Activated T-helper 9 cell treated with anti-CD3 and anti-CD28 coated beads, Interleukin-2, amount 50 U/mL, for 16 hours (primary cell): ENCODE data around the gene PPP5C.
"Not testable (repeated sequence)": the region's sequence is repeated elsewhere in the genome, so short reads cannot be mapped to it uniquely, and the experiment has no call there.

ENCODE experiments used
- DNase-seq: peaks from one replicate; pipeline ENCODE4 v3.0.0-alpha.2; 2020; ENCODE audit warnings: low read depth

Gene PPP5C

DNA sequence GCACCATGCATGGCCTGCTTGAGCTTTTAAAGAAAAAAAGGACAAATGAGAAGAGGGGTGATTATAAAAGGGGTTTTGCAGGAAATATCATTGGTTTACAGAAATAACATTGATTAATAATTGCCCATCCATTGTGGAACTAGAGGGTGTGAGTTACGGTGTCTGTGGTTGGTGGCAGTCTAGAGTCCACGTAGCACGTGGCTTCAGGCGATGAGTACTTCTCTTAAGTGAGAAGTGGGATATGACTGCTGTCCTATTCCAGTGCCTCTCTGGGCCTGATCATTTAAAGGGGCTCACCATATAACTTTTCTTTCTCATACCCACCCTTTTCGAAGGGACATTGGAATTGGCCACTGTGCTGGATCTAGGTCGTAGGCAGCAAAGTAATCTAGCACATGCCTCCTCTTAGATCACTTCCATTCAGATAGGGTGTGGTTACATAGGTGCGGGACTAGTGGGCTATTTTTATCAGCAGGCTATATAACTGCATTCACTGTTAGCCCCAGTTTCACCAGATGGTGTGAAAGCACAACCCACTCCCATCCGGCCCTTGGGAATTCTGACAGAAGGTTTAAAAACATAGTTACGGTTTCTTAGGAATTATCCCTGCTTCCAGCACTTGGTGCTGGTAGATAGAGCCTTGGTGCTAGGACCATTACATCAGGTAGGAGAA is 19.9 kb downstream of the PPP5C start:
- DNase-seq = no peak

DNA sequence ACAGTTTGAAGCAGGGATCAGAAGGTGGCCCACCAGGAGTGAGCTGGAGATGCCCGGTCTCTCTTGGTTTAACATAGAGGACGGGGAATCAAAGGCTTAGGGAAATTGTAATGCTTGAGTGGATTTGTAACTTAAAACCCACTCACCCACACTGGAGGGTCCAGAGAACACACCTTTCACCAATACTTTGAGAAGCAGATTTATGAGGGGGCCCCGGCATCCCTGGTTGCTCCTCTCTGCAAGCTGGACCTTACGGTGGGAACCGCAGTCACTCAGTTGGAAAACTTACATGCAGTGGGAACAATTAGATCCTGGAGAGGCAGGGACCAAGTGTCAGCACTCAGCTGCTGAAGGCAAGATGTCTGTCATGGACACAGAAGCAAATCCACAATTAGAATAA is 20.5 kb downstream of the PPP5C start:
- no peak for DNase-seq

DNA sequence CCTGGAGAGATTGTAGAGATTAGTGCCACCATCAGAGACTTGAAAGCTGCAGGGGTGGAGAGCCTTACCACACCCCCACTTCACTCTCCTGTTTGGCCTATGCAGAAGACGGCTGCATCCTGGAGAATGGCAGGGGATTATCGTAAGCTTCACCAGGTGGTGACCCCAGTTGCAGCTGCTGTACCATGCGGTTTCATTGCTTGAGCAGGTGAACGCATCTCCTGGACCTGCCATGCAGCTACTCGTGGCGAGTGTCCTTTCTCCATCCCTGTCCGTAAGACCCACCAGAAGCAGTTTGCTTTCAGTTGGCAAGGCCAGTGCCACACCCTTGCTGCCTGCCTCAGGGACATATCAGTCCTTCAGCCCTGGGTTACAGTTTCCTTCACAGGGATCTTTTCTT is 21.2 kb downstream of the PPP5C start:
- DNase-seq = no peak

DNA sequence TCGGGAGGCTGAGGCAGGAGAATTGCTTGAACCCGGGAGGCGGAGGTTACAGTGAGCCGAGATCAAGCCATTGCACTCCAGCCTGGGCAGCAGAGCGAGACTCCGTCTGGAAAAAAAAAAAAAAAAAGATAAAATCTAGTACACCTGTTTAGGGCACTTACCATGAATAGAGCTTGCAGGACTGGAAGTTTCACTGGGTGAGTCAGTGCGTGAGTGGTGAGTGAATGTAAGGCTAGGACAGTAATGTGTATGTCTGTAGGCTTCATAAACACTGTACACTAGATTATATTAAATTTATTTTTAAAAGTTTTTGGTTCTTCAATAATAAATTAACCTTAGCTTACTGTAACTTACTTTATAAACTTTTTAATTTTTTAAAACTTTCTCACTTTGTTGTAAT is 22.9 kb downstream of the PPP5C start:
- no peak for DNase-seq

DNA sequence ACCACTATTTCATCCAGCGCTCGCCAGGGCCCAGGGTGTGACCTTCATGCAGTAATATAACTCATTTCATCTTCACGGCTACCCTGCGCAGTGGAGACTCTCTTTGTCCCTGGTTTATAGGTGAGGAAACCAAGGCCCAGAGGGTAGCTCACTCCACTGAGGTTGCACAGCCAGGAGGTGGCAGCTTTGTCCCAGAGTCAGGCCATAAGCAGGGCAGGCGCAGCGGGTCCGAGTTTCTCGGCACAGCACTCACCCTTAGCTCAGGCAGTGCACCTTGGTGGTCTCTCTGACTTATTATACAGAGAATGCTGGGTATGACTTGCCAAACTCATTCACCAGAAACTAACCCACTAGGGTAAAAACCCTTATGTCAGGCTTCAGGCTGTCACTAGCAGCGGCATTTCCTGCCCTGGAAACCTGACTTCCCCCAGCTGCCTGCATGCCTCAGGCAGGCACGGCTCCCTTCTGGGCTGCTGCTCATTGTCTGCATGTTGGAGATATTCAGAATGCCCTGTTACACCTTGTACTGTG is 24.5 kb downstream of the PPP5C start:
- DNase-seq = no peak

DNA sequence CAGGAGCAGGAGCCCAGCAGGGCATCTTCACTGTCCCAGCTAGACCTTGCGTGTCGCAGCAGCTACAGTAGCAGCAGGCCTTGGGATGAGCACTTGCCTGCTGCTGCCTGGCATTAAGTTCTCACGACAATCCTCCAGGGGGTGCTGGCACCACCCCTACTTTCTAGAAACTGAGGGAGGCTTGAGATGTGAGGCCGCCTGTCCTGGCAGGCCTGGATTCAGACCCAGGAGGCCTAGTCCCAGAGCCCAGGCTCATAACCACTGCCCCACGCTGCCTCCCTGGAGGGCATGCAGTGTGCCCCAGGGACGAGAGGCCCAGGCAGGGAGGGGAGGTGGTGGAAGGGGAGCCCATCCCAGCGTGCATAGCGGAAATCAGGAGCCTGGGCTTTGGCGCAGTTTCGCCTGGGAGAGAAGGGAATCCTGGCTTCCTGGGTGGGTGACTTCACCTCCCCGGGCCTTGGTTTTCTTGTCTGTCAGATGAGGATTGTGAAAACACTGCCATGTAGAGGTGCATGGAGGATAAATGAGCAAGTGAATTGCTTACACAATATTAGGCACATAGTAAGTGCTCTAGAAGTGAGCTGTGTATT is 26.1 kb downstream of the PPP5C start:
- no peak for DNase-seq

DNA sequence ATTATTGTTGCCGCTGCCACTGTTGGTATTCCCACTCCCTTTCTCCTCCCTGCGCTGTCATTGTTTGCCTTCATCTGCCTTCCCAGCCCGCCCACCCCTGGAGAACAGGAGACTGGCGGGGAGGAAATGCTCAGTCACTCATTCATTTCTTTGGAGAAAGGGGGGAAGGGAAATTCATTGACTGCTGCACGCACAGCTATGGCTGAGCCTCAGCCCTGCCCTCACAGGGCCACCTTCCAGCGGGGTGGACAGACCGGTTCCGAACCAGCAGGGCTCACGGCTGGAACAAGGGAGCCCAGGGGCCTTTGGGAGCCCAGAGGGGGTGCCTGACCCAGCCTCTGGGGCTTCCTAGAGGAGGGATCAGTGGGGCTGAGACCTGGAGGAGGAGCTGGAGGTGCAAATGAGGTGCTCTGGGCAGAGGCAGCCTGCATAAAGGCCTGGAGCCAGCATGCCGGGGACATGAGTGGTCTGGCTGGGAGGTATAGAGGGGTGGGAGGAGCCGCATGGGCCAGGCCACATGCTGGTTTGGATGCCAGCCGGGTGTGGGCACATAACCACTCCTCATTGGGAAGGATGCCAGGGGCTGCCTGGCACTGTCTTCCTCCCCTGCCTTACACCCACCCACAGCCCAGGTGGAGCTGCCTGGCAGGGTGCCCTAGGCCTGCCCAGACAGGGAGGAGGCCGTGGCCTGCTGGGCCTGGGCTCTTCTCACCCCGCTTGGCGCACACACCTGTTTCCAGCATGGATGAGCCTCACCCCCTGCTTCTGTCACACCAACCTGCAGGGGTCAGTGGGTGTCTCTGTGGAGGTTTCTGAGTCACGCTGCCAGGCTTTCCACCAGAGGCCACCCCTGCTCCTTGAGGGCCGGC is 26.8 kb downstream of the PPP5C start:
- no peak for DNase-seq

DNA sequence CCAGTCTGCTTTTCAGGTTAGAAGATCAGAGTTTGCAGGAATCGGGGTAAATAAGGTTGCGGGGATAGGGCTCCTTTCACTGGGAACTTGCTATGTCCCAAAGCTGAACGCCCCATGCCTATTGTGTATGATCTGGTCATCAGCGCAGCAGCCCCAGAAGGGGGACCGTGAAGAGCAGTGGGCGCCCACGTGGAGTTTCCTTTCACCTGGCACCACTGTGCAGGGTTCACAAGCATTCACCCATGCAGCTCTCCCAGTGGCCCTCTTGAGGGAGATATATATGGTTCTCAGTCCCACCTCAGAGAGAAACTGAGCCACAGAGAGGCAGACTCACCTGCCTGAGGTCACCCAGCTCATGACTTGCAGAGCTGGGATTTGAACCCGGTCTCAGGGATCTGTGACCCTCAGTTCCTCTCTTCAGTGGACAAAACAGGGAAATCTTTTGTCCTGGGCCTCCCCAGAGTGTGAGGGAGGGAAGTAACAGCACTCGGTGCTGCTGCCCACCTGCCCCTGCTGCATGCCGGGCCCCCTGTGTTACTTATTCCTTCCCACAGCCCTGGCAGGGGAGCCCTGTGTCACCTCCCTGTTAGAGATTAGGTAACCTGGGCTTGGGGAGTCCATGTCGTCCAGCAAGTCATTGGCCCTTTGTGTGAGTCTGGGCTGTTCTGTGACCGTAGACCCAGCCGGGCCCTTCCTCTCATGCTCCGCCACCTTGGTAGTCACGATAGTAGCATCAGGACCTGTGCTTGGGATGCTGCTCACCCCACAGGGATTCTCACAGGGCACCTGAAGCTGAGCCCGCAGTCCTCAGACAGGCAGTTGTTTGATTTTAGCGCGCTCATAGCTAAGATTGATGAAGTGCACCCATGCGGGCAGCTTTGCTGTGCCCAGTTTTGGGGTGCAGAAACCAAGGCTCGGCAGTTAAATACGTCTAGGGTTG is 27.9 kb downstream of the PPP5C start:
- DNase-seq = no peak

DNA sequence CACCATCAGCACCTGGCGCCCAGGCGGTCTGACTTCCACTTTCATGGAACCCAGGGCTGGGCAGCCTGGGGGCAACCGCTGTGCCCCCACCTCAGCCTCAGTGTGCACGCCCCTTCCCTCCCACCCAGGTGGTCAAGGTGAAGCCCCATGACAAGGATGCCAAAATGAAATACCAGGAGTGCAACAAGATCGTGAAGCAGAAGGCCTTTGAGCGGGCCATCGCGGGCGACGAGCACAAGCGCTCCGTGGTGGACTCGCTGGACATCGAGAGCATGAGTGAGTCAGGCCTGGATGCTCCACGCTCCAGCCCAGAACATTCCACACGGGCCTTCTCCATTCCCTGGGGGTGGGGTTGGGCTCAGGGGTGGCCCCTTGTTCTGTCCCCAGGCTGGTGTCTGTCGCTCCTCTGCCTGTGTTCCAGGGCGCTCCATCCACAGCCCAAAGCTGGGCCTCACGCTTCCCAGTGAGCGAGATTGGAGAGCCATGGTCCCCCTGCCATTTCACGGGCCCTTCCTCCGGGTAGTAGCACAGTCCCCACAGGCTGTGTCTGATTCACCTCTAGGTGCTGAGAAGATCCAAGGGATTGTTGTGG is 28.7 kb downstream of the PPP5C start:
- DNase-seq = not testable (repeated sequence)

DNA sequence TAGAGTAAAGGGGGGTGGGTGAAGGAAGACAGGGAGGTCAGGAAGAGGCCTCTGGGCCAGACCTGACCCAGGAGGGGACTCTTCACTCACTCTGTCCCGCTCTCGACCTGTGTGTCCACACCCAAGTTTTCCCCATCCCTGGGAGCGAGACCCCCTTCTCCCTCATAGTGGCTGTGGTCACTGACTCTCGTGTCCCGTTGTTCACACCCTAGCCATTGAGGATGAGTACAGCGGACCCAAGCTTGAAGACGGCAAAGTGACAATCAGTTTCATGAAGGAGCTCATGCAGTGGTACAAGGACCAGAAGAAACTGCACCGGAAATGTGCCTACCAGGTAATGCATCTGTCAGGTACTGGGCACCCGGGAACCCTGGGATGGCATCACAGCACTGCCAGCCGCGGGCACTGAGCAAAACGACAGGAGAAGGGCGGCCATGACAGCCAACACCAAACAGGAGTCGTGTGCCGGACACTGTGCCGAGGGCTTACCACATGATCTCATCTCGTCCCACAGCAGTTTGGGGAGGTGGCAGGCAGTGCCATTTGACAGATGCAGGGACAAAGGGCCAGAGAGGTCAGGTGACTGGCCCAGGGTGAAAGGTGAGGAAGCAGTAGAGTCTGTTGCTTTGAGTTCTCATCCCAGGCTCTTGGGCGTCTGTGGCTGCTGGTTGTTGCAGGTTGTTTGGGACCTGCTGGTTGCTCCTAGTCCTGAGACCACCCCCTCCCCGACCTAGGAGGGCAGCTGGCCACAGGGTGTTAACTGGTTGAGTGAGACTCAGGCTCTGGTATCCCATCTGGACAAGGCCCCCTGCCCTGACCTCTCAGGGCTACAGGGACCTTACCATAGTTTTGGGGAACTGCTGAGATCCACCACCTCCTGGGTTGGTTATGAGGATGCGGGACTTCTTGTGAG is 29.6 kb downstream of the PPP5C start:
- DNase-seq = no peak

DNA sequence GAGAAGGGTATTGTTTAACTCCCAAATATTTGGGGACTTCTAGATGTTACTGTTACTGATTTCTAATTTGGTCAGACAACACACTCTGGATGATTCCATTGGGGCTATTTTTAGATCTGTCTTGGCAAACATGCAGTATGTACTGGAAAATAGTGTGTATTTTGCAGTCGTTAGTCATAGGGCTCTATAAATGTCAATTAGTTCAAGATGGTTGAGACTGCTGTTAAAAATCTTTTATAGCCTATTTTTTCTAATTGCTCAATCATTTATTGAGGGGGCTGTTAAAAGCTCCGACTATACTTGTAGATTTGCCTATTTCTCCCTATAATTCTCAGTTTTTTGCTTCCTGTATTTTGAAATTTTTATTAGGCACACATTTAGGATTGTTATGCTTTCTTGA is 31.4 kb downstream of the PPP5C start:
- DNase-seq = no peak

DNA sequence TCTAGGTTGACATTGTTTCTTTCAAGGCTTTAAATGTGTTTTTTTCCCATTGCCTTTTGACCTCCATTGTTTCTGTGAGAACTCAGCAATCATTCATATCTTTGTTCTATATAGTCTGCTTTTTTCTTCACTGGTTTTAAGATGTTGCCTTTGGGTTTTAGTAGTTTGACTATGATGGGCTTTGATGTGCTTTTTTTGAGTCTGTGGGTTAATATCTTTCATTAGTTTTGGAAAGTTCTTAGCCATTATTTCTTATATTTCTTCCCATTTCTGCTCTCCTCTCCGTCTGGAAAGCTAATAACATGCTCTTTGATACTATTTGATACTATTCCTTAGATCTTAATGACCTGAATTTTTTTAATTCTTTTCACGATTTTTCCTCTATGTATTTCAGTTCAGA is 33.8 kb downstream of the PPP5C start:
- DNase-seq = no peak

DNA sequence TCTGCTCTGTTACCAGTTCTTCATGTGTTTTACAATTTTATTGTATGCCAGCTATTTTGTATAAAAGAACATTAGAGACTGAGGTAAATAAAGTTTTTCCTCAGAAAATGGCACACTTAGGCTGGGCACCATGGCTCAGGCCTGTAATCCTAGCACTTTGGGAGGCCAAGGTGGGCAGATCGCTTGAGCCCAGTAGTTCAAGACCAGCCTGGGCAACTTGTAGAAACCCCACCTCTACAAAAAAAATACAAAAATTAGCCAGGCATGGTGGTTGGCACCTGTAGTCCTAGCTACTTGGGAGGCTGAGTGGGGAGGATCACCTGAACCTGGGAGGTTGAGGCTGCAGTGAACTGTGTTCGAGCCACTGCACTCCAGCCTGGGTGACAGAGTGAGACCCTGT is 34.5 kb downstream of the PPP5C start:
- no peak for DNase-seq

DNA sequence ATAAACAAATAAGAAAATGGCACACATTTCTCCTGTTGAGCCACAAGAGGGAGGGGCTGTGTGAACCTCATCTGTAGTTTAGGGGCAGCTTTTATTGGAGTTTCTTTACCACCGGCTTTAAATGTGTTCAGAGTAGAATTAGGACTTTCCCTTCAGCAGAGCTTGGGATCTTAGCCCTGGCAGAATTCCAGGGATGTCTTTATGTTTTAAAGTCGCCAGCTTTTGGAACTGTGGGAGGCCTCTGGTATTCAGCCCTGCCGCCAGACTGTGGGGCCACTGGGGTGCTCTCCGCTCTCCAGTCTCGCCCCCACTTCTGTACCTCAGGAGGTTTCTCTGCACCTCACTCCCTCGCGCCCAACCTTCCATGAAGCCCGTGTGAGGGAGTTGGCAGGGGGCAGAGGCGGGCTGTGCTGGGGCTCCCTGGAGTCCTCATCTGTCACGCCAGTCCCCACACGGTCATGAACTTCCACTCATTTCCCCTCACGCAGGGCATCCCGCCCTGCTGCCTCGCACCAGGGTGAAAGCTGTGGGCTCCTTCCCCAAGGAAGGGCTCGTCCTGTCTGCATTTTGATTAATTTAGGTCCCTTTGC is 35.0 kb downstream of the PPP5C start:
- DNase-seq = no peak

DNA sequence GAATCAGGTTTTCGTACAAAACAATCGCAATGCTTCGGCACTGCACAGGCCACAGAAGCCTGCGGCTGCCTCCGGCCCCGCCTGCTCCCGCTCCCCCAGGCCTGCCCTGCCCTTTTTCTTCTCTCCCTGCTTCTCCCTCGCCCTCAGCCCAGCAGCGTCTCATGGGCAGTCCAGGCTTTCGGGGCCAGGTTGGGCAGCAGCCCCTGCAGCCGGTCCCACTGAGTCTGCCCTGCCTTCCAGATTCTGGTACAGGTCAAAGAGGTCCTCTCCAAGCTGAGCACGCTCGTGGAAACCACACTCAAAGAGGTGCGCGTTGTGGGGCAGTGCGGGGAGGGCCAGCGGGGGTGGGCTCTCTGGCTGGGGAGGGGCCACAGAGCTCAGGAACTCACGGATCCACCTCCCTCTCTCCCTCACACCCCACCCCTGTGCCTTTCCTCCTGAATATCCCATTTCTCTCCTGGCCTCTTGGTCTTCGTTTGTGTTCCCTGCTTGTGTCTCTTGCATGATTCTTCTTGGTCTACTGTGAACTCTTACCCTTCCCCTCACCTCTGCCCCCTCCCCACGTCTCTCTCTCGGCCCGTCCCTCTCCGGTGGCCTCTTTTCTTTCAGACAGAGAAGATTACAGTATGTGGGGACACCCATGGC is 36.4 kb downstream of the PPP5C start:
- DNase-seq = no peak

DNA sequence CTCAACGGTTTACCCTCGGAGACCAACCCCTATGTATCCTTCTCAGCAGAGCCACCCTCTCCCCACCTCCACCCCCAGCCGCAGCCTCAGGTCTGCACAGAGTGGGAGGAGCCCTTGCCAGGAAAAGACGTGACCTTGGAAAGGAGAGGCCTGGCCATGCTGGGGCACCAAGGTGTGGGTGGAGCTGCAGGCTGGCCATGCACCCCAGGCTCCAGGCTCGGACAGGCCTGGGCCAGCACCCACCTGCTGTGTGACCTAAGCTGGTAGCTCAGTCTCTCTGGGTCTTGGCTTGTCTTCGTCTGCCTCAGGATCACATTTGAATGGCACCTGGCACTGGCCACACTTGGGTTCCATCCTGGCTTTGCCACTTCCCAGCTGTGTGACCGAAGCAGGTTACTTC is 37.0 kb downstream of the PPP5C start:
- DNase-seq = no peak

DNA sequence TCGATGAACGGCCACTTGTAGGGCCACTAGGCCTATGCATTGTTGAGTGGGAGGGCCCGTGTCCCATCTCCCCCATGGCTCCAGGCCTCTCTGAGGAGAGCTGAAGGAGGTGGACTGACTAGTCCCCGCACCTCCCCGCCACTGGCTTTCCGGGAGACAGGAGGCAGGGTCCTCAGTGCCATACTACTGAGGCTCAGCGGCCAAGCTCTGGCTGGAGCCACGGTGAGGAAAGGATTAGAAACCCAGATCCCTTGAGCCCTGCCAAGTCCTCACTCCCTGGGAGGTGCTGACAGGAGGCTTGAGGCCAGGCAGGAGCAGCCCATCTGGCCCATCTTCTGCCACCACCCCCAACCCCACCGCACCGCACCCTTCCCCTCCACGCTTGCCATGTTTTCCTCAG is 37.5 kb downstream of the PPP5C start:
- no peak for DNase-seq

DNA sequence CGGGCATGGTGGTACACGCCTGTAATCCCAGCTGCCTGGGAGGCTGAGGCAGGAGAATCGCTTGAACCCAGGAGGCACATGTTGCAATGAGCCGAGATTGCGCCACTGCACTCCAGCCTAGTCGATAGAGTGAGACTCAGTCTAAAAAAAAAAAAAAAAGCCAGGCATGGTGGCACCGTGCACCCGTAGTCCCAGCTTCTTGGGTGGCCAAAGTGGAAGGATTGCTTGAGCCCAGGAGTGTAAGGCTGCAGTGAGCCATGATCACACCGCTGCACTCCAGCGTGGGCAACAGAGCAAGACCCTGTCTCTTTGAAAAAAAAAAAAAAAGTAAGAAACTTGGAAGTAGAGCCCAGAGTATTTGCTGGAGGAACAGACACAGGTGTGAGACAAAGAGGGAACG is 38.7 kb downstream of the PPP5C start:
- no peak for DNase-seq

DNA sequence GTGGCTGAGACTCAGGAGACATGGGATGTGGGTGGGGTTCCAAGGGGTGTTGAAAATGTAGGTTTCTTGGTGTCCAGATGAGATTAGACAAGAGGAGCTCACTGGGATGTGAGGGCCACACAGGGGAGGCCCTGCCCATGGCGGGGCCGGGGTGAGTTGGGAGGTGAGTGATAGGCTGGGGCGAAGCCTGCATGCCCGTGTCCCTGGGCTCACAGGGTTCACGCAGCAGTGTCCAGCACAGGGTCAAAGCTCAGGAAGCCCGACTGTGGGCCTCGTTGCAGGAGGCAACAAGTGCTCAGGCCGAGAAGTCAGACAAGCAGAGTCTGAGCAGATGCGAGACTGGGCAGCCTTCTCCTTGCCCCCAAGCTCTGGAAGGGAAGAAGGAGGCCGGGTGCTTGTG is 39.3 kb downstream of the PPP5C start:
- DNase-seq = no peak
